ENCODE data around the gene DST. TPM values are rescaled to one million over a fixed set of nuclear protein-coding genes. Genes with fewer than 3 reads are reported as not detected.

Gene DST
- total and polyA plus RNA-seq, 2 donors (not counting 1 experiment from before 2014, with no cell fraction given): 1.5 to 1.9 TPM

DNA sequence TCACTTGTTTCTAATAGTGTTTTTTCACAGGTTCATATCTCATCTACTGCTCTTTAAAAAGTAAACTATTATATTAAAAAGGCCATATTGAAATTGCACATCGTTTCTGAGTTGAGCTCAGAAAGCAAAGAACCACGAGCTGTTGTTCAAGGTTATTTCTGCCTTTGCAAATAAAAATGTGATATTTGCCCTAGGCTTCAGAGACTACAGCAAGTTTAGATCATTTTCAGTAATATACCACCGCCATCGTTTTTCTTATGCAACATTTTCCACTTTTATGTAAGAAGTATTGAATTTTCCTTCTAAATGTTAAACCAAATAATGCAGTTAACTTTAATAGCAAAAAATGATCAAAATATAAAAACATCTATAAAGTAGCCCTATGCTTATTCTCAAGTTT lies 71.1 kb downstream of the DST start:
- Mint-ChIP-seq H3K4me1 (no peaks in the 10 kb centered on the region), H3K4me3 (no peak overlapping the region), H3K27me3 (no peaks in the 10 kb centered on the region), H3K9me3 (ENCODE audit: insufficient read depth) (no peaks in the 10 kb centered on the region), H3K27ac (no peak overlapping the region)
- H3K36me3 ChIP-seq (replicated peaks in 1 of 2; ENCODE audit: control extremely low read depth in 1 of 2, control insufficient read depth in 1 of 2, extremely low read depth in 1 of 2, insufficient read depth in 2 of 2, low read length in 1 of 2): no peaks in the 10 kb centered on the region
- no peak for ATAC-seq (ENCODE audit: low read depth)
- H3K4me2 ChIP-seq (replicated peaks; ENCODE audit: low read depth, low read length, poor library complexity, severe bottlenecking): no peak overlapping the region
- TF ChIP-seq, protein P1, sequence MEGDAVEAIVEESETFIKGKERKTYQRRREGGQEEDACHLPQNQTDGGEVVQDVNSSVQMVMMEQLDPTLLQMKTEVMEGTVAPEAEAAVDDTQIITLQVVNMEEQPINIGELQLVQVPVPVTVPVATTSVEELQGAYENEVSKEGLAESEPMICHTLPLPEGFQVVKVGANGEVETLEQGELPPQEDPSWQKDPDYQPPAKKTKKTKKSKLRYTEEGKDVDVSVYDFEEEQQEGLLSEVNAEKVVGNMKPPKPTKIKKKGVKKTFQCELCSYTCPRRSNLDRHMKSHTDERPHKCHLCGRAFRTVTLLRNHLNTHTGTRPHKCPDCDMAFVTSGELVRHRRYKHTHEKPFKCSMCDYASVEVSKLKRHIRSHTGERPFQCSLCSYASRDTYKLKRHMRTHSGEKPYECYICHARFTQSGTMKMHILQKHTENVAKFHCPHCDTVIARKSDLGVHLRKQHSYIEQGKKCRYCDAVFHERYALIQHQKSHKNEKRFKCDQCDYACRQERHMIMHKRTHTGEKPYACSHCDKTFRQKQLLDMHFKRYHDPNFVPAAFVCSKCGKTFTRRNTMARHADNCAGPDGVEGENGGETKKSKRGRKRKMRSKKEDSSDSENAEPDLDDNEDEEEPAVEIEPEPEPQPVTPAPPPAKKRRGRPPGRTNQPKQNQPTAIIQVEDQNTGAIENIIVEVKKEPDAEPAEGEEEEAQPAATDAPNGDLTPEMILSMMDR (IDR thresholded peaks at IDR 0.05): no peak
- no peak for TF ChIP-seq EZH2 (IDR thresholded peaks at IDR 0.05; ENCODE audit: borderline replicate concordance, insufficient read depth, low read depth, low read length, poor library complexity, severe bottlenecking)
- POLR2A ChIA-PET: no interaction called here
- H3K9me3 ChIP-seq (ENCODE audit: control extremely low read depth in 1 of 3, control insufficient read depth in 2 of 3, insufficient read depth in 1 of 3, low read length in 2 of 3): no peaks in the 10 kb centered on the region
- H3K79me2 ChIP-seq (ENCODE audit: control insufficient read depth, insufficient read depth, low read length): no peaks in the 10 kb centered on the region
- intact Hi-C loops (cut with micrococcal nuclease): no loop called here
- no peak overlapping the region for H3K27ac ChIP-seq (ENCODE audit: low read length in 2 of 2)
- CTCF ChIA-PET: interaction anchor here (0.6 to 1.7 kb wide), 6 partner anchors 10 to 219 kb away, joined by 3 to 4 read pairs (median 4); no protein-coding TSS in a partner anchor
- H2AFZ ChIP-seq (ENCODE audit: insufficient read depth, low read depth, low read length, poor library complexity, severe bottlenecking): no peak overlapping the region
- H4K20me1 ChIP-seq (ENCODE audit: control insufficient read depth, insufficient read depth, low read length, poor library complexity, severe bottlenecking): no peaks in the 10 kb centered on the region
- no CpG with 5 or more reads among the region's 4 CpGs for WGBS (ENCODE audit: insufficient coverage)
- no peak for DNase-seq
- no peak overlapping the region for H3K9ac ChIP-seq (ENCODE audit: low read length)
- H3K27me3 ChIP-seq (replicated peaks in 1 of 4; ENCODE audit: control extremely low read depth in 1 of 4, control insufficient read depth in 3 of 4, insufficient read depth in 4 of 4, low read length in 3 of 4): no peaks in the 10 kb centered on the region
- no peak overlapping the region for H3K4me3 ChIP-seq (ENCODE audit: control extremely low read depth in 1 of 5, extremely low read depth in 1 of 5, insufficient read depth in 1 of 5, low read depth in 2 of 5, low read length in 4 of 5)
- H3K4me1 ChIP-seq (ENCODE audit: control insufficient read depth in 2 of 2, insufficient read depth in 2 of 2, low read length in 2 of 2): no peaks in the 10 kb centered on the region

DNA sequence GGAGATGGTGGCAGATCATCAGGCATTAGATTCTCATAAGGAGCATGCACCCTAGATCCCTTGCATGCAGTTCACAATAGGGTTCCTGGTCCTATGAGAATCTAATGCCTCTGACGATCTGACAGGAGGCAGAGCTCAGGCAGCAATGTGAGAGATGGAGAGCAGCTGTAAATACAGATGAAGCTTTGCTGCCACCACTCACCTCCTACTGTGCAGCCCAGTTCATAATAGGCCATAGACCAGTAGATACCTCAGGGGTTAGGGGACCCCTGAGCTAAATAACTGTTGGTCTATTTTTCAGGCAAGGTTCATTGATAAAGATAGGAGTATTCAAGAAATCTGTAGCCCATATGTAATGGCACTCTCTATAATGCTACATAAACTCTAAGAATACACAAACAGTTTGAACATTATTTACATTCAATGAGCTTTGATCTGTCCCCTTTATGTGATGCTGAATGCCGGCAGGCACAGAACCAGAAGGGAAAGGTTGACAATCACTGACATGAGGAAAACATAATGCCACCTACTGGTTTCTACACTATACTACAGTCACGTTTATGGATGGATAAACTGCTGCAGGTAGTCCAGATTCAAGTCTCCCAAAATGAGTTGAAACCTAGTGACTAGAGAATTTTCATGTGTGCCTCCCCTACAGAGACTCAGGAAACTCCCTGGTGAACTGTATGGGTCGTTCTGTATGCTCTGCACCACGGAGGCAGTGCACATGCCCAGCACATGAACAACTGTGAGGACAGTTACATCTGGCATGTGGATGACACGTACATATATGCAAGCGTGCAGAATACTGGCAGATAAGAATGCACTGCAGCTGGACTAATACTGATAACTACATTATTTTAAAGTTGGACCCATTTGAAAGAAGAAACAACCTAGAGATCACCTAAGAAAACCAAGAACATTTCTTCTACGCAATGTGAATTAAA lies 72.0 kb downstream of the DST start:
- H3K4me2 ChIP-seq (replicated peaks; ENCODE audit: low read depth, low read length, poor library complexity, severe bottlenecking): no peak overlapping the region
- H2AFZ ChIP-seq (ENCODE audit: insufficient read depth, low read depth, low read length, poor library complexity, severe bottlenecking): no peak overlapping the region
- no peak overlapping the region for H3K4me3 ChIP-seq (ENCODE audit: control extremely low read depth in 1 of 5, extremely low read depth in 1 of 5, insufficient read depth in 1 of 5, low read depth in 2 of 5, low read length in 4 of 5)
- H3K4me1 Mint-ChIP-seq: no peaks in the 10 kb centered on the region
- CTCF ChIA-PET: interaction anchor here (0.8 to 1.7 kb wide), 10 partner anchors 9 to 214 kb away, joined by 3 to 8 read pairs (median 4); no protein-coding TSS in a partner anchor
- 74% methylated on average over 4 of the region's 8 CpGs for WGBS (ENCODE audit: insufficient coverage)
- H3K4me1 ChIP-seq (ENCODE audit: control insufficient read depth in 2 of 2, insufficient read depth in 2 of 2, low read length in 2 of 2): no peaks in the 10 kb centered on the region
- DNase-seq (peak; percentile 19), ATAC-seq (ENCODE audit: low read depth) (no peak)
- intact Hi-C loops (cut with micrococcal nuclease): no loop called here
- no peak overlapping the region for H3K27ac Mint-ChIP-seq
- no peaks in the 10 kb centered on the region for H3K36me3 ChIP-seq (replicated peaks in 1 of 2; ENCODE audit: control extremely low read depth in 1 of 2, control insufficient read depth in 1 of 2, extremely low read depth in 1 of 2, insufficient read depth in 2 of 2, low read length in 1 of 2)
- POLR2A ChIA-PET: no interaction called here
- H3K9ac ChIP-seq (ENCODE audit: low read length): no peak overlapping the region
- H3K4me3 Mint-ChIP-seq: no peak overlapping the region
- H4K20me1 ChIP-seq (ENCODE audit: control insufficient read depth, insufficient read depth, low read length, poor library complexity, severe bottlenecking): no peaks in the 10 kb centered on the region
- no peaks in the 10 kb centered on the region for H3K9me3 Mint-ChIP-seq (ENCODE audit: insufficient read depth)
- no peaks in the 10 kb centered on the region for H3K27me3 ChIP-seq (replicated peaks in 1 of 4; ENCODE audit: control extremely low read depth in 1 of 4, control insufficient read depth in 3 of 4, insufficient read depth in 4 of 4, low read length in 3 of 4)
- H3K79me2 ChIP-seq (ENCODE audit: control insufficient read depth, insufficient read depth, low read length): no peaks in the 10 kb centered on the region
- no peak overlapping the region for H3K27ac ChIP-seq (ENCODE audit: low read length in 2 of 2)
- no peaks in the 10 kb centered on the region for H3K27me3 Mint-ChIP-seq
- peaks cover 0 to 3% (median 0%) of the 10 kb centered on the region in 3 donors for H3K9me3 ChIP-seq (ENCODE audit: control extremely low read depth in 1 of 3, control insufficient read depth in 2 of 3, insufficient read depth in 1 of 3, low read length in 2 of 3)
- TF ChIP-seq EZH2 (IDR thresholded peaks at IDR 0.05; ENCODE audit: borderline replicate concordance, insufficient read depth, low read depth, low read length, poor library complexity, severe bottlenecking): no peak
- TF ChIP-seq, protein P1 (IDR thresholded peaks at IDR 0.05): peak; percentile 71

Data from B cell (primary cell).